ENCODE measurements around the gene MOB2. TPM values are rescaled to one million over a fixed set of nuclear protein-coding genes. Genes with fewer than 3 reads are reported as not detected.

MOB2 gene
- total RNA-seq, 2 experiments from 2014 or later, result 15.3 TPM

DNA sequence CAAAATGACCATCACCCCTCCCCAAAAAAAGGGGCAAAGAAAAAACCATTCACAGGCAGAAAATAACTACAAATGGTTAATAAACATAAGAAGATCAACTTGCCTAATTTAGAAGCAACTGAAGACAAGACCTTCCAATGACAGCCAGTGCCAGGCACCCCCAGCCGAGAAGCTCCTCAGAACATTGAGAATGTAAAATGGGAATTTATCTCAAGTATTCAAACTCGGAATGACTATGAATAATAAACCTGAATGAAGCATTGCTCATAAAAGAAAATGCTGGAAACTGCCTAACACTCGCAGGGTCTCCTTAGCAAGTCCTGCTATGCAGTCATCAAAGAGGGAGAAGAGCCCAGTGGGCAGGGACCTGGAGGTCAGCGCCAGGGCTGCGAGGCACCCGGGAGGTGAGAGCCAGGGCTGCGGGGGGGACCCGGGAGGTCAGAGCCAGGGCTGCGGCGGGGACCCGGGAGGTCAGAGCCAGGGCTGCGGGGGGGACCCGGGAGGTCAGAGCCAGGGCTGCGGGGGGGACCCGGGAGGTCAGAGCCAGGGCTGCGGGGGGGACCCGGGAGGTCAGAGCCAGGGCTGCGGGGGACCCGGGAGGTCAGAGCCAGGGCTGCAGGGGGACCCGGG, 23.2 kb upstream of the MOB2 start:
- Mint-ChIP-seq H3K4me1 (peaks cover 32% of the 10 kb centered on the region), H3K4me3 (no peak overlapping the region), H3K36me3 (ENCODE audit: low read depth) (no peaks in the 10 kb centered on the region), H3K27me3 (no peaks in the 10 kb centered on the region), H3K27ac (no peak overlapping the region), H3K9me3 (ENCODE audit: low read depth) (no peaks in the 10 kb centered on the region)
- ChIA-PET CTCF (no interaction called here), POLR2A (no interaction called here)
- ATAC-seq (no peak), DNase-seq (no peak)
- intact Hi-C loops (cut with DNase I, micrococcal nuclease), result loop anchor here (10.0 kb wide), 2 partner anchors 245 to 665 kb away; partner anchors contain the start of genes POLR2L (in 1 of the 2) and TSPAN4 (in 1 of the 2)

DNA sequence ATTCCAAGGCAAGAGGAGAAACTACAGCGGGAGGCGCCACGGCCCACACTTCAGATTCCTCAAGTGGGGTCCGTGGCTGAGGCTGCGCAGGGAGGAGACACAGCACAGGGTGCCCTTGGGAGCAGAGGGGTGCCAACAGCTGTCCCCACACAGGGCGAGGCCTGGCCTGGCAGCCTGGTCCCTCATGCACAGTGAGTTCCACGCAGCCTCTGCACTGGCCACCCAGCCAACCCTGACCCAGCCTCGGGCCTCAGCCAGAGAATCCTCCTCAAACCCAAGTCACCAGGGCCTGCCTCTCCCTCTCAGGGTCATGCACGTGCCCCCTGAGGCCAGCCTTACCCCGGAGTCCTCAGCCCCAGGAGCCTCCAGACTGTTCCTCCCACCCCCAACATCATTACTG, 22.4 kb upstream of the MOB2 start:
- intact Hi-C loops (cut with DNase I, micrococcal nuclease), result no loop called here
- DNase-seq (no peak), ATAC-seq (no peak)
- Mint-ChIP-seq H3K27ac (no peak overlapping the region), H3K9me3 (ENCODE audit: low read depth) (no peaks in the 10 kb centered on the region), H3K4me1 (peaks cover 30% of the 10 kb centered on the region), H3K4me3 (no peak overlapping the region), H3K27me3 (no peaks in the 10 kb centered on the region), H3K36me3 (ENCODE audit: low read depth) (no peaks in the 10 kb centered on the region)
- ChIA-PET CTCF (no interaction called here), POLR2A (no interaction called here)

DNA sequence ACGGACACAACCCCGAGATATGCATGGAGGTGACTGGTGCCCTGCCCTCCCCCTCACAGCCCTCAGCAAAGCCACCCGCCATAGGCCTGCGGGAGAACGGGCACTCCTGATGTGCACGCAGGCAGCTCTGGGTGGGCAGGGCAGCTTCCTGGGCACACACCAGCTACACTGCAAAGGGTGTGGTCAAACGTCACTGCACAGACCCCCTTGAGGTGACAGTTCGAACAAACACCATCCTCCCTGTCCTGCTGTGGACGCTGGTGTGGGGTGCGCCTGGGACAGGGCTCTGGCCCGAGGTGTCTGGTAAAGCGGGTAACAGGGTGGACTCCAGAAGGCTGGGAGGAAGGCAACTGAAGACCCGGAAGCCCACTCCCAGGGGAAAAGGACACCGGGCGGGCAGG, 21.9 kb upstream of the MOB2 start:
- Mint-ChIP-seq H3K27me3 (no peaks in the 10 kb centered on the region), H3K9me3 (ENCODE audit: low read depth) (no peaks in the 10 kb centered on the region), H3K27ac (no peak overlapping the region), H3K4me1 (peaks cover 28% of the 10 kb centered on the region), H3K36me3 (ENCODE audit: low read depth) (no peaks in the 10 kb centered on the region), H3K4me3 (no peak overlapping the region)
- ChIA-PET CTCF (no interaction called here), POLR2A (no interaction called here)
- intact Hi-C loops (cut with DNase I, micrococcal nuclease), result no loop called here
- ATAC-seq (no peak), DNase-seq (no peak)

DNA sequence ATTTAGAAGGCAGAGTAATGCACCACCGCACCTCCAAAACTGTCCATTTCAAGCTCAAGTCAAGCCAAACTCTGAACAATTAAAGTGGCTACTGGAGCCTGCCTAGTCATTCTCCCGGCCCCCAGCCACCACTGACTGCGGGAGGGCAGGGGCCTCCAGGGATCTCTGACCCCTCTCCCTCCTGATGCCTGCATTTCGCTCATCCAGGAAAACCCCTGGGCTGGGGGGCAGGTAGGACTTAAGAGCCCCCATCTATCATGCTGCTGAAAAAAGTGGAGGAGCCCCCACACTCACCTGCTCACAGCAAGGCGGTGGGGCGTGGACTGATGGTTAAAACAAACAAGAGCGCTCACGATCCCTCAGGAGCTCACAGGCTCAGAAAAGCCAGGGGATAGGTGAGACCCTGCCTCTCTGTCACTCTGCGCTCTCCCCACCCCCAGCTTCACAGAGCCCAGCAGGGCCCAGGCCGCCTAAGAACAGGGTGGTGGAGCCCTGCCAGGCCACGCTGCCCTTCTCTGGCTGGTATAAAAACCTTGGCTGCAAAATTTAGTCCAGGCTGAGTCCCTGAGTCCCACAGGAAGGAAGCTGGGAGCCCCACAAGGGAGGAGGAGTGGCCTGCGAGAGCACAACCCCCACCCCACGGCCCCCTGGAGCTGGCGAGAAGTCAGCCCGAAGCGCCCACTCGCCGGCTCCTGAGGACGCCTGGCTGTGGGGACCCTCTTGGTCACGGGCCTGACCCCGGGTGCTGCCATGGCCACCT, 21.0 kb upstream of the MOB2 start:
- Mint-ChIP-seq H3K4me1 (peaks cover 23% of the 10 kb centered on the region), H3K27ac (no peak overlapping the region), H3K36me3 (ENCODE audit: low read depth) (no peaks in the 10 kb centered on the region), H3K9me3 (ENCODE audit: low read depth) (no peaks in the 10 kb centered on the region), H3K27me3 (no peaks in the 10 kb centered on the region), H3K4me3 (no peak overlapping the region)
- intact Hi-C loops (cut with DNase I, micrococcal nuclease), result no loop called here
- ChIA-PET CTCF (interaction anchor here (0.7 kb wide), 1 partner anchor 182 kb away, joined by 3 read pairs; no protein-coding TSS in a partner anchor), POLR2A (no interaction called here)
- no peak for ATAC-seq
- DNase-seq, result no peak

DNA sequence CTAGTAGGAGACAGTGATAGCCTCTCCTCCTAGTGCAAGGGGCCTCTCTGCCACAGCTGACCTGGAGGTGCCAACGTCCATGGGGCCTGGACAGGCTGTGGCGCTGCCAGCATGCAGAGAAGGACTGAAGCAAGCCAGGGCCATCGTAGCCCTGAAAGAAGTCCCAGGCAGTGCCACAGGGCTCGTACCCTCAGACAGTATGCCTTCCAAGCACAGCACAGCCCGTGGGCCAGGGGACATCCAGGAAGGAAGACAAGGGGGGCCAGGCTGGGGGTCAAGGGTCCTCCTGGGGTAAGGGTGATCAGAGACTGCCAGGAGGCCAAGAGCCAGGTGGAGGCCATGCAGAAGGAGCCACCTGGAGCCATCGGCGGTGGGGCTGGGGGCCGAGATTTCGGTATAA, 20.4 kb upstream of the MOB2 start:
- Mint-ChIP-seq H3K36me3 (ENCODE audit: low read depth) (no peaks in the 10 kb centered on the region), H3K27ac (no peak overlapping the region), H3K9me3 (ENCODE audit: low read depth) (no peaks in the 10 kb centered on the region), H3K27me3 (no peaks in the 10 kb centered on the region), H3K4me3 (no peak overlapping the region), H3K4me1 (peaks cover 20% of the 10 kb centered on the region)
- ATAC-seq, result no peak
- ChIA-PET POLR2A (no interaction called here), CTCF (no interaction called here)
- intact Hi-C loops (cut with DNase I, micrococcal nuclease), result no loop called here
- no peak for DNase-seq

DNA sequence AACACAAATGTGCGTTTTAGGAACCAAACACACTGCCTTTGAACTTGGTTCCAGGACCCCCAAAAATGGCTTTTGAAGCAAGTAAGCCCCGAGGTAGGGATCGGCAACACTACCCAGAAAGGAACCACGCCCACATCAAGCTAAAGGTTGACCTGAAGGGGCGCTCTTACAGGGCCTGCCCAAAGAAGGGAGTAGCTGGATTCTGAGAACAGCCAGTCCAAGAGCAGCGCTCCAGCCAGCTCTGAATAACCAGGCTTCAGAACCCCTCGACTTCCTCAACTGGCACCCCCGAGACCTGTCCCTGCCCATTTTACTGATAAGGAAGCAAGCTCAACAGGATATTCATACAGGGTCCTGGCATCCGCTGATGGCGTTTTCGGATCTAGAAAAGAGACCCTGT, 18.9 kb upstream of the MOB2 start:
- Mint-ChIP-seq H3K27ac (no peak overlapping the region), H3K4me1 (peaks cover 20% of the 10 kb centered on the region), H3K36me3 (ENCODE audit: low read depth) (peaks cover 5% of the 10 kb centered on the region), H3K27me3 (no peaks in the 10 kb centered on the region), H3K4me3 (no peak overlapping the region), H3K9me3 (ENCODE audit: low read depth) (no peaks in the 10 kb centered on the region)
- ChIA-PET POLR2A (no interaction called here), CTCF (interaction anchor here (0.5 to 0.9 kb wide), 3 partner anchors 9 to 1714 kb away, joined by 3 read pairs; no protein-coding TSS in a partner anchor)
- DNase-seq, result no peak
- intact Hi-C loops (cut with DNase I, micrococcal nuclease), result no loop called here
- no peak for ATAC-seq

DNA sequence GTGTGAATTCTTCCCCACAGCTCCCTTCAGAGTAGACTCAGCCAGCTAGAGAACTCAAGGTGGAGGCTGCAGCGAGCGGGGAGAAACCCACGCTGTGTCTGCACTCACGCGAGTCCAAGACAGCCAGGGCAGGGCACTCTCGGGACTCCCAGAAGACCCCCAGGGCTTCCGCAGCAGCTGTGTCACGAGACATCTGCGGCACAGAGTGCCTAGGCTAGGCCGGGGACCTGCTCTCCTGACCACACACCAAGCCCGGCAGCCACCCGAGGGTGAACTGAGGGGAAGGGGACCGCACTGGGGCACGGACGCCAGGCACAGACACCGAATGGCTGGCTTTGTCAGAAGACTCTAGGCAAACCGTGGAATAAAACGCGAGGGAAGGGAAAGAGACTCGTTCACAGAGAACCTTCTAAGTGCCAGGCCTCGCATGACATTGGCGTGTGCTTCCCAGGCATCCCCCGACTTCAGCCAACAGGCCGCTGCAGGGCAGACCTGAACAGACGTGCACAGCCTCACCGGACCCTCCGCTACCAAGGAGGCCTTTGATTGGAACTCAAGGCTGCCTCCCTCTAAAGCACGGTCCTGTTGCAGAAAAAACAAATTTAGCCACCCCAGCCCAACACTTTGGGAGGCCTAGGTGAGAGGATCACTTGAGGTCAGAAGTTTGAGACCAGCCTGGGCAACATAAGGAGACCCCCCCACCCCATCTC, 18.2 kb upstream of the MOB2 start:
- H3K4me3 Mint-ChIP-seq, result no peak overlapping the region
- POLR2A ChIA-PET, result no interaction called here
- peaks cover 5% of the 10 kb centered on the region for H3K36me3 Mint-ChIP-seq (ENCODE audit: low read depth)
- ATAC-seq, result no peak
- no peaks in the 10 kb centered on the region for H3K27me3 Mint-ChIP-seq
- CTCF ChIA-PET, result interaction anchor here (0.9 kb wide), 1 partner anchor 9 kb away, joined by 3 read pairs; no protein-coding TSS in a partner anchor
- intact Hi-C loops (cut with DNase I, micrococcal nuclease), result no loop called here
- H3K4me1 Mint-ChIP-seq, result peaks cover 21% of the 10 kb centered on the region
- H3K27ac Mint-ChIP-seq, result no peak overlapping the region
- DNase-seq, result no peak
- no peaks in the 10 kb centered on the region for H3K9me3 Mint-ChIP-seq (ENCODE audit: low read depth)

DNA sequence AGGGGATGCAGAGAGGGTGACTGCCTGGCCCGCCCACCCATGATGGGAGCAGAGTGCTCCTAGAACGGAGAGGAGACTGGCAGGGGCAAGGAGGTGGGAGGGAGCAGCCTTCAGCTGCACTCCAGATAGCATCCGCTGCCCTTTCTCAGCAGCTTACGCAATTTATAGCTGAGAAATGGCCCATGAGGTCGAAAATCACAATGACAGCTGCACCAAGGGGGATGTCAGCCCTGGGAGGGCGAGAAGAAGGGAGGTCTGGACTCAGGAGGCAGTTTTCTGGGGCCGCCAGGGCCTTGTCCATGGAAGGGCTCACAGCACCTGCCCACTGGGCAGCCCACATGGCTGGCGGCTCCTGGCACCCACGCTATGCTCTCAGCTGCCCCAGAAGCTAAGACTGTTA, 17.6 kb upstream of the MOB2 start:
- no peak overlapping the region for H3K27ac Mint-ChIP-seq
- no peaks in the 10 kb centered on the region for H3K27me3 Mint-ChIP-seq
- CTCF ChIA-PET, result interaction anchor here (0.6 kb wide), 1 partner anchor 91 kb away, joined by 4 read pairs; no protein-coding TSS in a partner anchor
- ATAC-seq (no peak), DNase-seq (no peak)
- POLR2A ChIA-PET, result no interaction called here
- H3K9me3 Mint-ChIP-seq (ENCODE audit: low read depth), result no peaks in the 10 kb centered on the region
- intact Hi-C loops (cut with DNase I, micrococcal nuclease), result no loop called here
- no peak overlapping the region for H3K4me3 Mint-ChIP-seq
- peaks cover 16% of the 10 kb centered on the region for H3K4me1 Mint-ChIP-seq
- peaks cover 5% of the 10 kb centered on the region for H3K36me3 Mint-ChIP-seq (ENCODE audit: low read depth)

DNA sequence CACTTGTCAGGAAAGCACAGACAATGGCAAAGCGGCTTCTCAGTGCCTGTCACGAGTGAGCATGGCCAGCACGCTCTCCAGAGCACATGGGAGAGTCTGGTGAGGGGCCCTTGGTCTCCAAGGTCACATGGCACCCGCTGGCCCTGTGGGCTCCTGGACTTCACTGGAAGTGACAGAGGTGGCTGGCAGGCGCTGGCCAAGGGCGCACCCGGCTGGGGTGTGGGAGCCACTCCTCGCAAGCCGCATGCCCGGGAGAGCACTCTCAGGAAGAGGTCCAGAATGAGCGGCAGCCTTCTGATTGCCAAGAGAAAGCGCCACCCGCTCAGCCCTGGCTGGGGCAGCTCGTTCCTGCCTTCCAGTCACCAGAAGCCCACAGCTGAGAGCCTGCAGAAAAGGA, 17.1 kb upstream of the MOB2 start:
- DNase-seq, result no peak
- CTCF ChIA-PET, result interaction anchor here (0.6 kb wide), 1 partner anchor 91 kb away, joined by 4 read pairs; no protein-coding TSS in a partner anchor
- Mint-ChIP-seq H3K4me3 (no peak overlapping the region), H3K27me3 (no peaks in the 10 kb centered on the region), H3K36me3 (ENCODE audit: low read depth) (peaks cover 9% of the 10 kb centered on the region), H3K9me3 (ENCODE audit: low read depth) (peaks cover 3% of the 10 kb centered on the region), H3K27ac (no peak overlapping the region), H3K4me1 (peaks cover 18% of the 10 kb centered on the region)
- POLR2A ChIA-PET, result no interaction called here
- intact Hi-C loops (cut with DNase I, micrococcal nuclease), result no loop called here
- no peak for ATAC-seq

DNA sequence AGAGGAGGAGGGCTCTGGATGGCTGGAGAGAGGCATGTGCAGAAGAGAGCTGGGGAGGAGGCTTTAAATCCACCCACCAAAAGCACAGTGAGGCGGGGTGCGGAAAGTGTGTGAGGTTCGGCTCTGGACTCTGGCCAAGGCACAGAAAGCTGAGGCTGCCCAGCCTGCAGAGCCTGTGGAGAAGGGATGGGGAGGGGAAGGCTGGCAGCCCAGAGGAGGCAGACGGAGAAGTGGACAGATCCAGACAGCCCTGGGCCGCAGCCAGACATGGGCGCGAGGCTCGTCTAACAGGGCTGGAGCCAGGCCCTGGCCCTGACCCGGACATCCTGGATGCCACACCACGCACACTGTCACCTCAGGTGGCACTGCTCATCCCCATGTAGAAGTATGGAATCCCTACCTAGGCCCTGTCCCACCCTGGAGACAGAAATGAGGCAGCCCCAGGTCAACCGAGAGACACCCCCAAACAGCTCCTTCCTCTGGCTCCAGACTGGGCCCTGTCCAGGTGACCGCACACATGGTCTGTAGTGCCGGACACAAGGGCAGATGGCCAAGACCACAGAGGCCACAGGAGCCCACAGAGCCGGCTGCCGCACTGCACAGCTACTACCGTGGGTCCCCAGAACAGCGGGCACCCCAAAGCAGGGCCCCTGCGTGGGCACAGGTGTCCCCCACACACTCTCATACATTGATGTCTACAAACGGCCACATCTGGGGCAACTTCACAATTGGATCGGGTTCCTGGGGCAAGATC, 16.6 kb upstream of the MOB2 start:
- ATAC-seq, result no peak
- POLR2A ChIA-PET, result no interaction called here
- no peaks in the 10 kb centered on the region for H3K27me3 Mint-ChIP-seq

DNA sequence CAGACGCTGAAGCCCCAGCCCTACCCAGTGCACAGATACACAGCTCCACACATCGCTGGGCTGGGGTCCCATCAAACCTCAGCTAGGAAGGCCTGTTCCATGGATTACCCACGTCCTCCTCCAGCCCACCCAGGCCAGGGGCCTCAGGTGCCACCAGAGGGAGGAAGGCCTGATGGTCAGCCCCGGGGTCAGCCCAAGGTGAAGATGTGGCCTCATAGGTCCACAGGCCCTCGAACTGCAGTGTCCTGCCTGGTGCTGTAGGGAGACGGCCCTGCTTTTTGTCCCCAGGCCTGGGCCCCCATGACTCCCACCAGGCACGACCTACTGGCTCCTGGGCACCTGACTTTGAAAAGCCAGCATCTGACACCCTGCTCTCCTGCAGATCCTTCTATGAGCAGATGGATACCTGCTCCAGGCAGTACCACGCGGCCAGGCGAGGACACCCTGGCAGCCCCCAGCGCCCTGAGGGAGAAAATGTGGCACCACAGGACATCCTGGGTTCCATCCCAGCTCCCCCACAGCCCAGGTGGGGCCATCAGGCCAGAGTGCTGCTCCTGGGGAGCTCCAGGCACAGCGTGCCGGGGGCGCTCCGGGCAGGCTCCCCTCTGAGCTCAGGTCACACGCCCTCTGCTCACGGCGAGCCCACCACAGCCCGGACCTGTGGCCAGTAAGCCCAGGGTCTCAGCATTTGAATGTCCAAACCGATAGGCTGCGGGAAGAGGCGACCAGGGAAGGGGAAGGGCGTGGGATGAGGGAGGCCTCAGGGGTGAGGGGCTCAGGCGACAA, 15.8 kb upstream of the MOB2 start:
- Mint-ChIP-seq H3K27me3 (no peaks in the 10 kb centered on the region), H3K9me3 (ENCODE audit: low read depth) (peaks cover 3% of the 10 kb centered on the region), H3K4me1 (peaks cover 27% of the 10 kb centered on the region), H3K27ac (no peak overlapping the region), H3K4me3 (no peak overlapping the region), H3K36me3 (ENCODE audit: low read depth) (peaks cover 9% of the 10 kb centered on the region)
- intact Hi-C loops (cut with DNase I, micrococcal nuclease), result no loop called here
- no peak for ATAC-seq
- DNase-seq, result no peak
- ChIA-PET CTCF (interaction anchor here (0.5 kb wide), 1 partner anchor 298 kb away, joined by 3 read pairs; no protein-coding TSS in a partner anchor), POLR2A (no interaction called here)

More for the DNA sequence above, 16.6 kb upstream of the MOB2 start:
- no peak for DNase-seq
- no peak overlapping the region for H3K27ac Mint-ChIP-seq
- no peak overlapping the region for H3K4me3 Mint-ChIP-seq
- H3K4me1 Mint-ChIP-seq, result peaks cover 22% of the 10 kb centered on the region
- H3K36me3 Mint-ChIP-seq (ENCODE audit: low read depth), result peaks cover 9% of the 10 kb centered on the region
- H3K9me3 Mint-ChIP-seq (ENCODE audit: low read depth), result peaks cover 3% of the 10 kb centered on the region
- CTCF ChIA-PET, result no interaction called here
- intact Hi-C loops (cut with DNase I, micrococcal nuclease), result no loop called here
